H9 (cell line): ENCODE data around the gene BEGAIN. TPM values are rescaled to one million over a fixed set of nuclear protein-coding genes. Genes with fewer than 3 reads are reported as not detected.

ENCODE experiments used
- DNase-seq: peaks from one replicate; pipeline ENCODE4 v3.0.0-alpha.2; 2017
- H2AFZ ChIP-seq: one replicate; pipeline ENCODE4 v1.6.1; 2013; ENCODE audit warnings: mild to moderate bottlenecking, low read length, control low read depth, moderate library complexity
- H2AK5ac ChIP-seq: 2 replicates; pipeline ENCODE4 v1.6.1; 2013; ENCODE audit warnings: low read length, control low read depth, mixed read lengths; ENCODE audit not compliant: insufficient read length
- H2BK120ac ChIP-seq: one replicate; pipeline ENCODE4 v1.6.1; 2013; ENCODE audit warnings: low read depth, mild to moderate bottlenecking, low read length, control low read depth, inconsistent platforms; ENCODE audit not compliant: poor library complexity, severe bottlenecking
- H2BK12ac ChIP-seq: 2 replicates; pipeline ENCODE4 v1.6.1; 2013; ENCODE audit warnings: low read length, control low read depth, mixed read lengths, low read depth; ENCODE audit not compliant: insufficient read length
- H2BK15ac ChIP-seq: 2 replicates; pipeline ENCODE4 v1.6.1; 2013; ENCODE audit warnings: low read depth, low read length, control low read depth
- H2BK20ac ChIP-seq: one replicate; pipeline ENCODE4 v1.6.1; 2013; ENCODE audit warnings: low read depth, mild to moderate bottlenecking, low read length, control low read depth, inconsistent platforms; ENCODE audit not compliant: poor library complexity, severe bottlenecking
- H2BK5ac ChIP-seq: 2 replicates; pipeline ENCODE4 v1.6.1; 2013; ENCODE audit warnings: low read length, control low read depth, mixed read lengths; ENCODE audit not compliant: insufficient read length
- H3K14ac ChIP-seq: 2 replicates; pipeline ENCODE4 v1.6.1; 2013; ENCODE audit warnings: low read length, control low read depth; ENCODE audit not compliant: insufficient read depth
- H3K18ac ChIP-seq: 2 replicates; pipeline ENCODE4 v1.6.1; 2013; ENCODE audit warnings: low read depth, mild to moderate bottlenecking, mixed read lengths, low read length, control low read depth; ENCODE audit not compliant: insufficient read length
- H3K23ac ChIP-seq: 2 replicates; pipeline ENCODE4 v1.6.1; 2013; ENCODE audit warnings: low read length, control low read depth, mixed read lengths, low read depth; ENCODE audit not compliant: insufficient read length
- H3K23me2 ChIP-seq: 2 replicates; pipeline ENCODE4 v1.6.1; 2013; ENCODE audit warnings: low read depth, mild to moderate bottlenecking, mixed read lengths, low read length, control low read depth; ENCODE audit not compliant: insufficient read length, poor library complexity, severe bottlenecking
- H3K27ac ChIP-seq: 2 replicates; pipeline ENCODE4 v1.5.1; 2013; ENCODE audit warnings: low read length, control low read depth, mixed read lengths, low read depth; ENCODE audit not compliant: insufficient read length
- H3K27me3 ChIP-seq: 2 replicates; pipeline ENCODE4 v1.6.1; 2013; ENCODE audit warnings: low read length, control low read depth, inconsistent platforms; ENCODE audit not compliant: insufficient read depth
- H3K4ac ChIP-seq: 2 replicates; pipeline ENCODE4 v1.6.1; 2013; ENCODE audit warnings: low read depth, mild to moderate bottlenecking, control low read depth, inconsistent platforms, low read length, moderate library complexity
- H3K4me1 ChIP-seq: 2 replicates; pipeline ENCODE4 v1.6.1; 2013; ENCODE audit warnings: low read length, control low read depth, inconsistent platforms; ENCODE audit not compliant: insufficient read depth
- H3K4me2 ChIP-seq: 2 replicates; pipeline ENCODE4 v1.6.1; 2013; ENCODE audit warnings: low read length, control low read depth, mixed read lengths; ENCODE audit not compliant: insufficient read length, insufficient read depth
- H3K56ac ChIP-seq: 2 replicates; pipeline ENCODE4 v1.6.1; 2013; ENCODE audit warnings: low read depth, mild to moderate bottlenecking, mixed read lengths, low read length, control low read depth; ENCODE audit not compliant: insufficient read length
- H3K79me1 ChIP-seq: 2 replicates; pipeline ENCODE4 v1.6.1; 2013; ENCODE audit warnings: low read depth, mild to moderate bottlenecking, moderate library complexity, low read length, control low read depth, inconsistent platforms; ENCODE audit not compliant: insufficient read depth, poor library complexity, severe bottlenecking
- H3K79me2 ChIP-seq: 2 replicates; pipeline ENCODE4 v1.6.1; 2013; ENCODE audit warnings: low read length, control low read depth, inconsistent platforms; ENCODE audit not compliant: insufficient read depth
- H3K9ac ChIP-seq: 2 replicates; pipeline ENCODE4 v1.6.1; 2013; ENCODE audit warnings: low read length, control low read depth, mixed read lengths; ENCODE audit not compliant: insufficient read length; ENCODE audit errors: extremely low read depth
- H3K9me3 ChIP-seq: one replicate; pipeline ENCODE4 v1.6.1; 2013; ENCODE audit warnings: low read depth, low read length, inconsistent platforms; ENCODE audit not compliant: control insufficient read depth
- H3T11ph ChIP-seq: one replicate; pipeline ENCODE4 v1.6.1; 2013; ENCODE audit warnings: mild to moderate bottlenecking, low read length, control low read depth, inconsistent platforms
- H4K20me1 ChIP-seq: one replicate; pipeline ENCODE4 v1.6.1; 2013; ENCODE audit not compliant: control insufficient read depth, insufficient read length, insufficient read depth
- H4K5ac ChIP-seq: 2 replicates; pipeline ENCODE4 v1.6.1; 2013; ENCODE audit warnings: low read depth, mild to moderate bottlenecking, mixed read lengths, low read length, control low read depth; ENCODE audit not compliant: insufficient read length
- H4K8ac ChIP-seq: replicated peaks from 2 replicates; pipeline ENCODE4 v1.6.1; 2013; ENCODE audit warnings: low read length, control low read depth, mixed read lengths, low read depth; ENCODE audit not compliant: insufficient read length
- H4K91ac ChIP-seq: 2 replicates; pipeline ENCODE4 v1.6.1; 2013; ENCODE audit warnings: low read depth, mild to moderate bottlenecking, moderate library complexity, mixed read lengths, low read length, control low read depth; ENCODE audit not compliant: insufficient read length
- H3K27ac Mint-ChIP-seq, 3 experiments: 2 replicates in 2 of 3; 3 replicates in 1 of 3; pipeline ENCODE4 v1.8.0; 2020 to 2021; ENCODE audit warnings: mixed read lengths in 3 of 3, mild to moderate bottlenecking in 1 of 3, moderate library complexity in 1 of 3
- H3K27me3 Mint-ChIP-seq: 2 replicates; pipeline ENCODE4 v1.8.0; 2021; ENCODE audit warnings: low read depth, mild to moderate bottlenecking, moderate library complexity, mixed read lengths
- H3K36me3 Mint-ChIP-seq, 3 experiments: 2 replicates in 2 of 3; 3 replicates in 1 of 3; pipeline ENCODE4 v1.8.0; 2020 to 2021; ENCODE audit warnings: low read depth in 3 of 3, mixed read lengths in 3 of 3; ENCODE audit not compliant: insufficient read depth in 1 of 3
- H3K4me1 Mint-ChIP-seq, 2 experiments: 2 replicates each; pipeline ENCODE4 v1.8.0; 2020; ENCODE audit warnings: mixed read lengths in 2 of 2
- H3K4me3 Mint-ChIP-seq, 2 experiments: 2 replicates in 1 of 2; 3 replicates in 1 of 2; pipeline ENCODE4 v1.8.0; 2020 to 2021; ENCODE audit warnings: mild to moderate bottlenecking in 2 of 2, mixed read lengths in 2 of 2, moderate library complexity in 1 of 2
- H3K9me3 Mint-ChIP-seq, 2 experiments: 2 replicates in 1 of 2; 3 replicates in 1 of 2; pipeline ENCODE4 v1.8.0; 2020; ENCODE audit warnings: mild to moderate bottlenecking in 2 of 2, mixed read lengths in 2 of 2, moderate library complexity in 1 of 2
- CTCF ChIP-seq: fragments of 200-600 bp; sonication (generic); conservative IDR thresholded peaks from 3 replicates; pipeline ENCODE4 v1.8.0; 2021; ENCODE audit warnings: antibody characterized with exemption, mild to moderate bottlenecking
- WGBS: extraction: QIAGEN DNeasy Blood & Tissue Kit; methylation state at CpG from one replicate; pipeline ENCODE4 v1.1.7; 2013; ENCODE audit warnings: missing lambda C conversion rate, low lambda C conversion rate, mixed read lengths; ENCODE audit not compliant: insufficient read length; ENCODE audit errors: extremely low coverage; 5-methylcytosine and 5-hydroxymethylcytosine counted together
- total RNA-seq: library from RNA; stranded (reverse); gene quantifications from 2 replicates; pipeline ENCODE4 v1.2.1, GENCODE V29; 2021

Gene BEGAIN
- total RNA-seq, 1 experiment from 2014 or later = 2.6 TPM

DNA sequence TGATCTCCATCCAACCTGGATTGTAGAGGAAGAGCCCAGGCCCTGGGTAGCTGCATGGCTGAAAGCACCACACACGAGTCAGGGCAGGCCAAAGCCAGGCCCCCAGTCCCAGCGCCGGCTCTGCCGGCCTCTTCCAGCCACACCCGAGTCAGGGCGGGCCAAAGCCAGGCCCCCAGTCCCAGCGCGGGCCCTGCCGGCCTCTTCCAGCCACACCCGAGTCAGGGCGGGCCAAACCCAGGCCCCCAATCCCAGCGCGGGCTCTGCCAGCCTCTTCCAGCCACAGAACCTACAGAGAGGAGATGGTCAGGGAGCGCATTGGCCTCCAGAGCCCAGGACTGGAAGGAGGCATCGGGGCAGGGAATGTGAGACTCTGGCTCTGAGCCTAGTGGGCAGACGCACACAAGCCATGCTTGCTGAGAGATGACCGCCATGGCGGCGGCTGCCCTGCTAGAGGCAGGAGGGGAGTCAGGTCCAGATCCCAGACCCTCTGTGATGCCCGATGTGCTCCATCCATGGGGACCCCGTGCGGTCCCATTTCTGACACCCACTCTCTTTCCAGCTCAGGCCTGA lies 30.2 kb downstream of the BEGAIN start:
- TF ChIP-seq CTCF = no peak

More for the DNA sequence above, 30.2 kb downstream of the BEGAIN start:
- H3K27ac Mint-ChIP-seq = no peak overlapping the region
- no peaks in the 10 kb centered on the region for H3K23me2 ChIP-seq
- no peak overlapping the region for H2BK20ac ChIP-seq
- no peak overlapping the region for H3K56ac ChIP-seq
- H4K20me1 ChIP-seq = no peaks in the 10 kb centered on the region
- H3K4me1 ChIP-seq = no peaks in the 10 kb centered on the region; the same call in 1 of the 2 replicates
- no peak overlapping the region for H2BK12ac ChIP-seq
- no peak overlapping the region for H2AK5ac ChIP-seq
- no peak overlapping the region for H2BK5ac ChIP-seq
- H4K91ac ChIP-seq = no peak overlapping the region
- no peak overlapping the region for H3K23ac ChIP-seq
- peaks cover 14 to 37% of the 10 kb centered on the region in 2 experiments for H3K4me1 Mint-ChIP-seq
- H4K8ac ChIP-seq = no peak overlapping the region
- no peaks in the 10 kb centered on the region for H3K79me1 ChIP-seq
- no peak overlapping the region for H3K18ac ChIP-seq
- no peak overlapping the region for H3K4ac ChIP-seq
- H2BK15ac ChIP-seq = no peak overlapping the region
- no peak overlapping the region for H3K9ac ChIP-seq
- H3K4me3 Mint-ChIP-seq = no peak overlapping the region
- DNase-seq = no peak
- H3K4me2 ChIP-seq = no peak overlapping the region
- no peaks in the 10 kb centered on the region for H3K79me2 ChIP-seq
- WGBS = no CpG with 5 or more reads among the region's 22 CpGs
- H3K27ac ChIP-seq = no peak overlapping the region
- no peak overlapping the region for H3T11ph ChIP-seq
- H3K14ac ChIP-seq = no peak overlapping the region
- H4K5ac ChIP-seq = no peak overlapping the region
- no peak overlapping the region for H2BK120ac ChIP-seq
- H3K9me3 ChIP-seq = no peaks in the 10 kb centered on the region
- H2AFZ ChIP-seq = no peak overlapping the region
- peaks cover 39% of the 10 kb centered on the region for H3K27me3 Mint-ChIP-seq
- no peaks in the 10 kb centered on the region for H3K9me3 Mint-ChIP-seq
- H3K27me3 ChIP-seq = no peaks in the 10 kb centered on the region
- H3K36me3 Mint-ChIP-seq = no peaks in the 10 kb centered on the region
